Omental fat pad (tissue), 4 donors: Measurements from ENCODE around the gene GORASP1. TPM values are rescaled to one million over a fixed set of nuclear protein-coding genes. Genes with fewer than 3 reads are reported as not detected.

ENCODE experiments used
- ATAC-seq: fragments of 150-250 bp; one replicate; pipeline ENCODE4 v1.9.1; 2016; ENCODE audit warnings: mild to moderate bottlenecking, moderate library complexity; ENCODE audit not compliant: low FRiP score
- DNase-seq: peaks from one replicate; pipeline ENCODE4 v3.0.0-alpha.2; 2019; ENCODE audit warnings: low spot score
- CTCF ChIP-seq, 3 donors: fragments of 450-650 bp; IDR thresholded peaks; one replicate each; pipeline ENCODE4 v1.5.1; 2016 to 2017; ENCODE audit warnings: antibody characterized with exemption in 3 of 3, mild to moderate bottlenecking in 3 of 3, moderate library complexity in 2 of 3
- total RNA-seq, 4 donors: library from RNA; depleted of rRNA; stranded (reverse); fragments of >200 nt; gene quantifications; one replicate each; pipeline ENCODE4 v1.1.0, GENCODE V29; 2016

GORASP1 gene
- 10 to 100 TPM; 38.7 to 56.4 (median 51.0) TPM for total RNA-seq

- DNase-seq: peak; percentile 58
Observed at GRCh38 chr3:39107388-39108199, at the start of gene GORASP1, which contains the start of gene TTC21A. TSS of gene GORASP1 (minus strand) at chr3:39107627. CDS start at chr3:39107541, 86 bp downstream. TSS of gene TTC21A (plus strand) at chr3:39107680. CDS start at chr3:39107838, 158 bp downstream.

GRCh38 chr3:39156421-39156820, 49.0 kb upstream of the GORASP1 start:
- ATAC-seq: no peak
- no peak for TF ChIP-seq CTCF (IDR thresholded peaks at IDR 0.05)
- no peak for DNase-seq

More at GRCh38 chr3:39107388-39108199, at the start of gene GORASP1, which contains the start of gene TTC21A:
- TF ChIP-seq CTCF (IDR thresholded peaks at IDR 0.05): no peak
- peak; percentile 90 for ATAC-seq

GRCh38 chr3:39154280-39155021, 47.0 kb upstream of the GORASP1 start:
- no peak for TF ChIP-seq CTCF (IDR thresholded peaks at IDR 0.05)
- ATAC-seq: no peak
- no peak for DNase-seq

GRCh38 chr3:39153977-39154279, 46.5 kb upstream of the GORASP1 start:
- ATAC-seq (no peak), DNase-seq (no peak)
- no peak for TF ChIP-seq CTCF (IDR thresholded peaks at IDR 0.05)

GRCh38 chr3:39150803-39151631, 43.6 kb upstream of the GORASP1 start:
- TF ChIP-seq CTCF (IDR thresholded peaks at IDR 0.05): no peak
- peak; percentile 47 for ATAC-seq
- peak; percentile 95 for DNase-seq

GRCh38 chr3:39150148-39150802, 42.8 kb upstream of the GORASP1 start:
- ATAC-seq (no peak), DNase-seq (no peak)
- no peak for TF ChIP-seq CTCF (IDR thresholded peaks at IDR 0.05)
